GM19043 (cell line): ENCODE data around the gene UROC1.

ENCODE experiments used
- ATAC-seq: cut with Tn5 transposase; IDR thresholded peaks from one replicate; pipeline ENCODE4 v1.9.1; 2021; ENCODE audit warnings: low read depth; ENCODE audit not compliant: unreplicated experiment

UROC1 gene

GRCh38 chr3:126548556-126549466, 31.2 kb upstream of the UROC1 start:
- no peak for ATAC-seq

DNA sequence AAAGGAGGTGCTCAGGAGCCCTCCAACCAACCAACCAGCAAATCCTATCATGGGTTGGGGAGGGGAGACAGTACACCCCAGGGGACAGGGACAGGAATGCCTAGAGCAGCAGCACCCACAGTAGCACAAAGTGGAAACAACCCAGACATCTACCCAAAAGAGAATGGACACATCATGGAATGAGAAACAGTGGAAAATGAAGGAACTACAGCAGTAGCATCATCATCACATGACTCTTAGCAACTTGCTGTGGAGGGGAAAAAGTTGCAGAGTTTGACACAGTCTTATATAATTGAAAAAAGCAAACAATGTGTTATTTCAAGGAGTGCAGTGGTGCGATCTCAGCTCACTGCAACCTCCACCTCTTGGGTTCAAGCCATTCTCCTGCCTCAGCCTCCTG, 30.1 kb upstream of the UROC1 start:
- ATAC-seq = no peak

- no peak for ATAC-seq
Measured at GRCh38 chr3:126546549-126547239, 29.1 kb upstream of the UROC1 start.

DNA sequence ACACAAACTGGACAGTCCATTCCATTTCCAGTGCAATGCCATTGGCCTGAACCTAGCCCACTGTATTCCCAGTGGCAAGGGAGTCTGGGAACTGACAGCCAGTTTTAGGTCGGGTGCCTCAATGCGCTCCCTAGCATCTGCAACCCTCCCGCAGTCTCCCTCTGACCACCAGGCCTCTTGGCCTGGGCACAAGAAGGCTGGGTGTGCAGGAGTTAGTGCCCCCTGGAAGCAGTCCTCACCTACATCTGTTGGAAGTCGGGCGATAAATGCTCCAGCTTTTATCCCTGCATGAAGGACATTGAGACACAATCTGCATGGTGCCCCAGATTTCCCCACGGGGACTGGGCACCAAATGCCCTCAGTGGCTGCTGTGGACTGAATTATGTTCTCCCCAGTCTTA, 28.4 kb upstream of the UROC1 start:
- no peak for ATAC-seq

DNA sequence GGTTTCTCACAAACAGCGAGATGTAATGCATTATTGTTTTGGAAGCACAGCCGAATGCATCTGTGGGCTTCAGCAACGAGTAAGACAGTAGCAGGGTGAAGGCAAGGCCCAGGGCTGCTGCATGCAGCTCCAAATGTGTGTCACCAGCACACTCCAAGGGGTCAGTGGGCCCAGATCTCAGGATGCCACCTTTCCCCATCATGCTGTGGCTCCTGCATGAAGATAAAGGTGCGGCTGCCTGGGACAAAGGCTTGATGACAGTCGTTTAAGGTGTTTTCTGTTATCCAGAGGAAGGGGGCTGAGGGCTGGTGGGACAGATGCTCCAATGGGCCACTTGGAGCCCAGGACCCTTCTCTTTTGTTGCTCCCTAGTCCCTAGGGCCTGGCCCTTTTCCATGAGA, 28.0 kb upstream of the UROC1 start:
- ATAC-seq = no peak

GRCh38 chr3:126544596-126545281, 27.2 kb upstream of the UROC1 start:
- ATAC-seq = no peak

DNA sequence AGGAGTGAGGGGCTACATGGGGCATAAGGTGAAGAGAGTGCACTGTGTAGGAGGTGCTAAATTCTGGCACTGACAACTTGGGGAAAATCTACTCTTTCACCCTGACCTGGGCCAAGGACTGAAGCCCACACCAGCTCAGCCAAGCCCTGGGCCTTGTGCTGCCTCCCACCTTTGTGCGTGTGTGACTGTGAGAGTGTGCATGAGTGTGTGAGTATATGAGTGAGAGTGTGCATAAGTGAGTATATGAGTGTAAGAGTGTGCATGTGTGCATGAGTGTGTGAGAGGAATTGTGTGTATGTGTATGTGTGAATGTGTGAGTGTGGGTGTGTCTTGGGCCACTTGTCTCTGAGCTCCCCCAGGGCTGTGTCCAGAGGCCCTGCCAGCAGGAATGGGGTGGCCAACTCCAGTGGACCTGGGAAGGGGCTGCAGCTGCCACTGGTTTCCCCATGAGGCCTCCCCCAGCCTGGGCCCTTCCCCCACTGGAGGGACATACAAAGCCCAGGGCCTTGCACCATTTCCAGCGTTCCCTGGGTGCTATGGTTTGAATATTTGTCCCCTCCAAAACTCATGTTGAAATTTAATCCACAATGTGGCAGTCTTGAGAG, 26.0 kb upstream of the UROC1 start:
- no peak for ATAC-seq

- ATAC-seq = no peak
Measured at GRCh38 chr3:126542340-126543241, 25.0 kb upstream of the UROC1 start.

GRCh38 chr3:126541628-126542339, 24.2 kb upstream of the UROC1 start:
- no peak for ATAC-seq

GRCh38 chr3:126540951-126541627, 23.5 kb upstream of the UROC1 start:
- no peak for ATAC-seq

GRCh38 chr3:126540342-126540849, 22.8 kb upstream of the UROC1 start:
- ATAC-seq = no peak

- no peak for ATAC-seq
Measured at GRCh38 chr3:126539558-126540250, 22.1 kb upstream of the UROC1 start.

DNA sequence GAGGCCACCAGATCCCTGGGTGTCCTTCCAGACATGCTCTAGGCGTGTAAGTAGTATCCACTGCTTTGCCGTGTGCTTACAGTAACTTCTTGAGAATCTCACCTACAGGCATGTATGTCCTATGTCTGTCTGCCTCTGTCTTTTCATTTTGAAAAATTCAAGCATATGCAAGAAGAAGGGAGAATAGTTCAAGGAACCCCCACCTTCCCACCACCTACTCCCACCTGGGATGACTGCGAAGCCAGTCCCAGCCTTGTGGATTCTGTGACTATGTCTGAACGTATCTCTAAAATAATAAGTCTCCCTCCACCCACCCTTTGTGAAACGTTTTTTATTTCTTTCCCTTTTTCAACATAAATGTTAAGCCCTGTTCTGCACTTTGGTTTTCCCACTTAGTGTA, 21.4 kb upstream of the UROC1 start:
- no peak for ATAC-seq

- ATAC-seq = no peak
Measured at GRCh38 chr3:126538316-126538715, 20.7 kb upstream of the UROC1 start.

DNA sequence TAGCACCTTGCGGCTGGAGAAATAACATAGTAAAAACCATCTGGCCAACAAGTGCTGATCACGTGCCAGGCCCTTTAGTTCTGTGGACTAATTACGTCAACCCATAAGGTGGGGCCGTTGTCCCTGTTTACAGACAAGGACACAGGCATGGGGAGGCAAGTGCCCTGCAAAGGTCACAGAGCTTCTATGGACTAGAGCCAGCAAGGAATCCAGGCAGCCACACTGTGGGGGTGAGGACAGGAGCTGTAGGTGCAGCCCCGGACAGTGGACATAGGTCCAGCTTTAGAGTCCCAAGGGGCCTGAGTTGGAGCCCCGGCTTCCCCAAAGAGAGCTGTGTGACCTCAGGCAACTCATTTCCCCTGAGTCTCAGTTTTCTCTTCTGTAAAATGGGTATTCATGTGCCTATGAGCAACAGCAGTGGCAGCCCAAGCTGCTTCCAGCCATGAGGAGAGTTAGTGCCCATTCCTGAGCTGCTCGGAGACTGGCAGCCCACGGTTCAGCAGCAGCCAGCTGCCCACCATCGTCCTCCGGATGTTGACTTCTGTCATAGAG, 20.2 kb upstream of the UROC1 start:
- no peak for ATAC-seq

GRCh38 chr3:126537116-126537729, 19.6 kb upstream of the UROC1 start:
- ATAC-seq = no peak

- ATAC-seq = no peak
Measured at GRCh38 chr3:126536126-126536525, 18.6 kb upstream of the UROC1 start.
